Activated CD4-positive, CD25-positive, alpha-beta regulatory T cell treated with anti-CD3 and anti-CD28 coated beads, Interleukin-2, amount 50 U/mL, for 16 hours (primary cell): ENCODE results near the gene NUP210L.
"Not testable (repeated sequence)": the region's sequence is repeated elsewhere in the genome, so short reads cannot be mapped to it uniquely, and the experiment has no call there.

ENCODE experiments used
- DNase-seq: peaks from one replicate; pipeline ENCODE4 v3.0.0-alpha.2; 2020; ENCODE audit warnings: low read depth, low spot score

Gene NUP210L

DNA sequence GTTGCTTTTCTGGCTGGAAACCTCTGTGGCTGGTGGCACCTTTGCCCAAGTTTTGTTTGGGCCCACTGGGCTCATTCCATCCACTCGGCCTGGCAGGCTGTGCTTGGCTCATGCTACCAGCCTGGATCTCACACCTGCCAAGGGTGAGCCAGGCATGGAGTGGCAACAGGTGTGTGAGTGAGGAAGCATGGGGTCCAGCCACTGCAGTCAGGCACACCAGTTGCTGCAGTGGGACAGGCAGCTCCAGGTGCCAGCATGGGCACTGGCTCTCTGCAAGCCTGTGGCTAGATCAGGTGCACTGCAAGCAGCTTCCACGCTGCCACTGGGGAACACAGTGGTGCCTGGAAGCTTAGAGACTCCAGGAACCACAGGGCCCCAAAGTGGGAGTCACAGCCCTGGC lies 57.0 kb downstream of the NUP210L start:
- DNase-seq = no peak

DNA sequence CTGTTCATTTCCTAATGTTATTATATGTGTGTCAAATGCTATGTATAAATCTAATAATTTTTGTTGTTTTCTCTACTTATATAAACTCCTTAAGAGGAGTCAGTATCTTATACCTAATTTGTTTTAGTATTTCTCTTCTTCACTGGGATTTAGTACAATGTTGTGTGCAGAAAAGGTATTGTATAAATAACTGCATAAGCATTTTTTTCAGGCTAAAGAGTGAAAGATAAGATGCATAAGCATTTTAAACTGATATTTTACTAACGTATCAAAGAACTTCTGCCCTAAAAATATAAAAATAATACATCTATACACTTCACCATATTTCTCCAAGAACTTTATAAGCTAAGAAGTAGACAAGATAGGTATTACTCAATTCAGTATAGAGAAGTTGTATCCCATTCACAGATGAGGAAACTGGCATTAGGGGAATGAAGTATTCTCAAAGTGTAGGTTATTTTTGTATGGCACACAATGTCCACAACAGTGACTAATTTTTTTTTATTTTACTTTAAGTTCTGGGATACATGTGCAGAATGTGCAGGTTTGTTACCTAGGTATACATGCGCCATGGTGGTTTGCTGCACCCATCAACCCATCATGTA lies 59.3 kb downstream of the NUP210L start:
- no peak for DNase-seq

DNA sequence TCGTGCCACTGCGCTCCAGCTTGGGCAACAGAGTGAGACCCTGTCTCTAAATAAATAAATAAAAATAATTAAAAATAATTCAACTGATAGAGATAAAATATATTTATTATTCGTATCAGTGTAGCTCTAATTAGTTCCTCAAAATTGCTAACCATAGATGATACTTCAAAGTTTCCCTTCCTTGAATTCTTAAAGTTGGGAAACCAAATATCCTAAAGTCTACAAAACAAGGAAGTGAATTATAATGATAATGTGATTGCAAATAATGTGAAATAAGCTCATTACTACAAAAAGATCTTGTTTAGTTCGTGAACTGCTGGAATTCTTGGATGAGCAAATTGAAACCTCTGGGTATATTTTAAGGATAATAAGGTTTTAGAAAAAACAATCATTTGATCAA lies 60.5 kb downstream of the NUP210L start:
- DNase-seq = no peak

DNA sequence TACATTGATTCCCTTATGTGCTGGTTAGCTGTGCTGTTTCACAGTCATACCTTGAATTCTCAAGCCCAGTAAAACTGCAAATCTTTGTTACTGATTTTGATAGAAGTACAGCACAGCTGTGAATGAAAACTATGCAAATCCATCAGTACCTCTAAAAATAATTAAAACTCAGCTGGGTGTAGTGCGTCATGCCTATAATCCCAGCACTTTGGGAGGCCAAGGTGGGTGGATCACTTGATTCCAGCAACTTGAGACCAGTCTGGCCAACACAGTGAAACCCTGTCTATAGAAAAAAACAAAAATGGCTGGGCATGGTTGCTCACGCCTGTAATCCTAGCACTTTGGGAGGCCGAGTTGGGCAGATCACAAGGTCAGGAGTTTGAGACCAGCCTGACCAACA lies 61.2 kb downstream of the NUP210L start:
- no peak for DNase-seq

DNA sequence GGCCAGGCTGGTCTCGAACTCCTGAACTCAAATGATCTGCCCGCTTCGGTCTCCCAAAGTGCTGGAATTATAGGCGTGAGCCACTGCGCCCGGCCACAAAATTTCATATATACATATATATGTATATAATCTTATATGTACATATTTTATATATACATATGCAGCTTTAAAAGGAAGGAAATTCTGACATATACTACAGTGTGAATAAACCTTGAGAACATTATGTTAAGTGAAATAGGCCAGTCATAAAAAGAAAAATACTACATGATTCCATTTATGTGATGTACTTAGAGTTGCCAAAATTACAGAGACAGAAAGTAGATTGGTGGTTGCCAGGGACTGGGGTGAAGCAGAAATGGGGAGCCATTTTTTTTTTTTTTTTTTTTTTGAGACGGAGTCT lies 63.2 kb downstream of the NUP210L start:
- no peak for DNase-seq

DNA sequence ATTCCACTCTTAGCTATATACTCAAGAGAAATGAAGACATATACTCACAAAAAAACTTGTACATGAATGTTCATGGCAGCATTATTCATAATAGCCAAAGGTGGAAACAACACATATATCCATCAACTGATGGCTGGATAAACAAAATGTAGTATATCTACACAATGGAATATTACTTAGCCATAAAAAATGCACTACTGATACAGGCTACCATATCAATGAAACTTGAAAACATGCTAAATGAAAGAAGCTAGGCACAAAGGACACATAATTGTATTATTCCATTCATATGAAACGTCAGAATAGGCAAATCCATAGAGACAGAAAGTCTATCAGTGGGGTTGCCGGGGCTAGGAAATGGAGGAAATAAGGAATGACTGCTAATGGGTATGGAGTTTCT lies 67.3 kb downstream of the NUP210L start:
- DNase-seq = no peak

DNA sequence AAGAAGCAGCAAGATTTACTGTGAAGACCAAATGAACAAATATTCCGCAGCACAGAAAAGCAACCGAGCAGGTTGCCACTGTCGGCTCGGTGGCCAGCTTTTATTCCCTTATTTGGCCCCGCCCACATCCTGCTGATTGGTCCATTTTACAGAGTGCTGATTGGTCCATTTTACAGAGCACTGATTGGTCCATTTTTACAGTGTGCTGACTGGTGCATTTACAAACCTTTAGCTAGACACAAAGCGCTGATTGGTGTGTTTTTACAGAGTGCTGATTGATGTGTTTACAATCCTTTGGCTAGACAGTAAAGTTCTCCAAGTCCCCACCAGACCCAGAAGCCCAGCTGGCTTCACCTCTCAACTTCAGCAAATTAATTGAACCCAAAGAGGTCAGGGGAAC lies 71.8 kb downstream of the NUP210L start:
- not testable (repeated sequence) for DNase-seq

DNA sequence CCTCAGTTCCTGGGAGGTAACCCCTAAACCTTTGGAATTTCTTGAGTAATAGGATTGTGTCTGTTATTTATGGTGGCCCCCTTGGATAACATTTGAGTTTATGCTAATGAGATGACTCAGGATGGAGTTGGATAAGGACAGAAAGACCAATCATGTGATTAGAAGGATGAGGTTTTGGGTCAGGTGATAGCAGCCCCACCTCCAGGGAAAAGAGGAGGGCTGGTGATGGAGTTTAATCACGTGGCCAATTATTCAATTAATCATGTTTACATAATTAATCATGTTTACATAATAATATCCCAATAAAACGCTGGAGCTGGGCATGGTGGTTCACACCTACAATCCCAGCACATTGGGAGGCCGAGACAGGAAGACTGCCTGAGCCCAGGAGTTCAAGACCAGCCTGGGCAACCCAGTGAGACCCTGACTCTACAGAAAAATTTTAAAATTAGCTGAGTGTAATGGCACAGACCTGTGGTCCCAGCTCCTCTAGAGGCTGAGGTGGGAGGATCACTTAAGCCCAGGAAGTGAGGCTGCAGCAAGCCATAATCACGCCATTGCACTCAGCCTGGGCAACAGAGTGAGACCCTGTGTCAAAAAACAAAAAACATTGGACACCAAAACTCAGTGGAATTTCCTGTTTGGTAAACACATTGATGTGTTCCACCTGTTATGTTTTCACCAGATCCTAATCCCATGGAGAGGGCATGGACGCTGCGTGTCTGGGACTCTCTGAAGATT lies 73.3 kb downstream of the NUP210L start:
- no peak for DNase-seq

DNA sequence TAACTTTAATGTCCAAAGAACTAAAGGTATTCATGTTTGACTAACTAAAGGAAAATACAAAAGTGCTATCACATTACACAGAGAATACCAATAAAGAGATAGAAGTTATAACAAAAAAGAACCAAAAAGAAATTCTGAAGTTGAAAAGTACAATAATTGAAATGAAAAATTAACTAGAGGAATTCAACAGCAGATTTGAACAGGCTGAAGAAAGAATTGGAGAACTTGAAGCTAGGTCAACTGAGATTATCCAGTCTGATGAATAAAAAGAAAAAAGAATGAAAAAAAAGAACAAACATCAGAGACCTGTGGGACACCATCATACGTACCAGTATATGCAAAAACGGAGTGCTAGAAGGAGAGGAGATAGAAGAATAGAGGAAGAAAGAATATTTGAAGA lies 78.5 kb downstream of the NUP210L start:
- DNase-seq = no peak

DNA sequence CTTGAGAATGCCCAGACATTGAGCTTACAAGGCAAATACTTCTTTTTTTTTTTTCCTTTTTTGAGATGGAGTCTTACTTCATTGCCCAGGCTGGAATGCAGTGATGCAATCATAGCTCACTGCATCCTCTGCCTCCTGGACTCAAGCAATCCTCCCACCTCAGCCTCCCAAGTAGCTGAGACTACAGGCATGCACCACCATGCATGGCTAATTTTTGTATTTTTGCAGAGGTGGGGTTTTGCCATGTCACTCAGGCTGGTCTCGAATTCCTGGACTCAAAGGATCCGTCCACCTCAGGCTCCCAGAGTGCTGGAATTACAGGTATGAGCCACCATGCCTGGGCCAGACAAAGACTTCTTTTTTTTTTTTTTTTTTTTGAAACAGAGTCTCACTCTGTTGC lies 79.1 kb downstream of the NUP210L start:
- DNase-seq = no peak

DNA sequence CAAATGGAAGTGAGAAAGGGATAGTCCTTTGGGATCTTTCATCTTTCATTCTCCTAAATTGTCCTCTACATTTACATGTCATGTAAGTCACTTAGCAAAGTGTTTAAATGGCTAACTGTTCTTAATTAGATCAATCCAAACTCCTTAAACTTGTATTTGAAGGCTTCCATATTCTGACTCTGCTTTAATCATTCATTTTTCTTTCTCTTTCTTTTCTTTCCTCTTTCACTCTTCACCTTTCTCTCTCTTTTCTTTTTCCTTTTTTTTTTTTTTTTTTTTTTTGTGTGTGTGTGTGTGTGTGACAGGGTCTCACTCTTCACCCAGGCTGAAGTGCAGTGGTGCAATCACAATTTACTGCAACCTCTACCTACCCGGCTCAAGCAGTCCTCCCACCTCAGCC lies 92.6 kb downstream of the NUP210L start:
- DNase-seq = no peak

DNA sequence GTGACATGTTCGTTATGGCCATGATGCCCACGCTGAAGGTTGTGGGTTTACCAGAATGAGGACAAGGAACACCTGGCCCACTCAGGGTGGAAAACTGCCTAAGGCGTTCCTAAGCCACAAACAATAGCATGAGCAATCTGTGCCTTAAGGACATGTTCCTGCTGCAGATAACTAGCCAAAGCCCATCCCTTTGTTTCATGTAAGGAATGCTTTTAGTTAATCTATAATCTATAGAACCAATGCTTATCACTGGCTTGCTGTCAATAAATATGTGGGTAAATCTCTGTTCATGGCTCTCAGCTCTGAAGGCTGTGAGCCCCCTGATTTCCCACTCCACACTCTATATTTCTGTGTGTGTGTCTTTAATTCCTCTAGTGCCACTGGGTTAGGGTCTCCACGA lies 107.4 kb downstream of the NUP210L start:
- DNase-seq = not testable (repeated sequence)

DNA sequence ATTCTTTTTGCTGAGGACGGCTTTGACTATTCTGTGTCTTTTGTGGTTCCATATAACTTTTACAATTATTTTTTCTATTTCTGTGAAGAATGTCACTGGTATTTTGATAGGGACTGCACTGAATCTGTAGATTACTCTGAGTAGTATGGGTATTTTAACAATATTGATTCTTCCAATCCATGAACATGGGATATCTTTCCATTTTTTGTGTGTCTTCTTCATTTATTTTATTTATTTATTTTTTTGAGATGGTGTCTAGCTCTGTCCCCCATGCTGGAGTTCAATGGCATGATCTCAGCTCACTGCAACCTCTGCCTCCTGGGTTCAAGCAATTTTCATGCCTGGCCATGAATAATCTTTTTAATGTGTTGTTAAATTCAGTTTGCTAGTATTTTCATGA lies 121.2 kb downstream of the NUP210L start:
- not testable (repeated sequence) for DNase-seq

DNA sequence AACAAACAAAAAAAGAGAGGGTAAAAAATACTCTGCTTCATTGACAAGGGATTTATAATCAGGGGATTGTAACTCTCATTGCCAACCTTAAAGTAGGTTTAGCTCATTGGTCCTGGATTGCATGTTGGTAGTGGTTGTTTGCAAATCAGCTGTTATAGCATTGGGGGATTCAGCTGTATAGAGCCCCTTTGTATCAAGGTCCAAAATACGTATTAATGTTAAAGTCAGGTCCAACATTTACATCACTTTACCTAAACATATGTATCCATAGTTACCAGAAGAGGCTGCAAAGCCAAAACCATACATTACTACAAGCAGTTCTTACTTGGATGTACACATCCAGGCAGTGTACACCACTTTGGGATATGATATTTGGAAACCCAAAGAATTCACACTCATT lies 134.9 kb downstream of the NUP210L start:
- DNase-seq = no peak

DNA sequence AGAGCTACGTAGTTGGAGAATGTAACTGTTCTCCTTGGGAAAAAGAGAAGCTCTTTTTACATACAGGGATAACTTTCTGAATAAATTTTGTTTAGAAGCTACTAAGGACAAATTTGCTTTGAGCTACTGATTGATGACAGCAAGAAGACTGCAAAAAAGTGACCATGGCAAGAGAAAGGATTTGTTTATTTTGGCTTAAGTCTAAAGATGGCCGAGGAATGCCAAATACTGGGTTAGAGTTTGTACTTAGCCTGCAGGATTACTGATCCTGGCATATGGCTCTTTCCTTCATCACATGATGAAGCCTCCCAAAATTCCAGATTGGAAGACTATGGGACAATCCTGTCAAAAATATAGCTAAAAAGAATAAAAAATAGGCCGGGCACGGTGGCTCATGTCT lies 135.6 kb downstream of the NUP210L start:
- no peak for DNase-seq

DNA sequence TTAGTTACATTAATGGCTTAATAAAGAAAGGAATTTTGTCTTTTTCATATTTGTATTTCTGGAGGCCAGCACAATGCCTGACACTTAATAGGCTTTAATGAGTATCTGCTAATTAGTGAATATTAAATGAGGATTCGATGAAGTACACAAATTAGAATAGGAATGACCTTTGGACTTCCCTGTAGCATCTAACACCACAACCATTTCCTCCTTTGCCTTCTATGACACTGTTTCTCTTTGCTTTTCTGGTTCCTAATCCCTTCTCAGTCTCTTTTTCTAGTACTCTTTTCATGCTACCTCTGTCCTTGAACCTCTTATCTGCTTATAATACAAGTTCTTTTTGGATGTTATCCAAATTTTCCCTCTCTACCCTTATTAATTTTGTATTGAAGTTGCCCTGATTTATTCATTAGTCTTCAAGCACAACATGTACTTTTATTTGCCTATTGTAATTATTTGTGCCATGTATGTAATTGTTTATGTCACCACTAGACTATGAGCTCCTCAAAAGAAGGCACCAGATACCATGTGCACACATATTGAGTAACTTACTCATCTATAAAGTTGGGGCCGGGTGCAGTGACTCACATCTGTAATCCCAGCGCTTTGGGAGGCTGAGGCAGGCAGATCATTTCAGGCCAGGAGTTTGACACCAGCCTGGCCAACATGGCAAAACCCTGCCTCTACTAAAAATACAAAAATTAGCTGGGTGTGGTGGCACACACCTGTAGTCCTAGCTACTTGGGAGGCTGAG lies 140.5 kb downstream of the NUP210L start:
- no peak for DNase-seq

DNA sequence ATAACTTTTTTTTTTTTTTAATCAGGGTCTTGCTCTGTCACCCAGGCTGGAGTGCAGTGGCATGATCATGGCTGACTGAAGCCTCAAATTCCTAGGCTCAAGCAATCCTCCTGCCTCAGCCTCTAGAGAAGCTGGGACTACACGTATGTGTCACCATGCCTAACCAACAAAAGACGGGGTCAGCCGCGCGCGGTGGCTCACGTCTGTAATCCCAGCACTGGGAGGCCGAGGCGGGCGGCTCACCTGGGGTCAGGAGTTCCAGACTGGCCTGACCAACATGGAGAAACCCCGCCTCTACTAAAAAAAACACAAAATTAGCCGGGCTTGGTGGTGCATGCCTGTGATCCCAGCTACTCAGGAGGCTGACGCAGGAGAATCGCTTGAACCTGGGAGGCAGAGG lies 142.3 kb downstream of the NUP210L start:
- not testable (repeated sequence) for DNase-seq

DNA sequence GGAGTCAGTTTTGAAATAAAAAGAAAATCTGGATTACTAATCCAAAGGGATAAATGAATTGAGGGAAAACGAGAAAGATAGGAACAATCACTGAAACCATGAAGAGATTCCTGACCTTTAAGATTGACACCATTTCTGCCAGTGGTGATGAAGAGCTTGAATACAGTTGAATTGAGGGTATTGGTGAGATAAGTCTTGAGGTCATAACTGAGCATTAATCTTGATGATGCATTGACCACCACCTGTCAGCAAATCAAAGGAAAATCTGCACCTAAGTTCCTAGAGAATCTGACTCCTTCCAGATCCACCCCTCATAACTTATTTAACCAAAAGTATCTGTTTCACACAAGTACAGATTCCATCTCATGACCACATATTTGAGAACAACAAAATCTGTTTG lies 142.7 kb downstream of the NUP210L start:
- DNase-seq = no peak

DNA sequence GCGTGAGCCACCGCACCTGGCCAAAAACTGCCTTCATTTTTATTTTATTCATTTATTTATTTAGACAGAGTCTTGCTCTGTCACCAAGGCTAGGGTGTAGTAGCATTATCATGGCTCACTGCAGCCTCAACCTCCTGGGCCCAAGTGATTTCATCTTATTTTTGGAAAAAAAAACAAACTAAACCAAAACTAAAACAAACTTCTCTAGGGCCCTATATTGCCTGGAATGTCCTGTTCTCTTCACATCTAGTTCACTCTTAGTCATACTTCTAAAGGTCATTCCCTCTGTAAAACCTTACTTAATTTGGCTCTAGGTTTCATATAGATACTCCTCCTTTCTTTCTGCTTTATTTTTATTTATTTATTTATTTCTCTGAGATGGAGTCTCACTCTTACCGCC lies 148.7 kb downstream of the NUP210L start:
- no peak for DNase-seq

DNA sequence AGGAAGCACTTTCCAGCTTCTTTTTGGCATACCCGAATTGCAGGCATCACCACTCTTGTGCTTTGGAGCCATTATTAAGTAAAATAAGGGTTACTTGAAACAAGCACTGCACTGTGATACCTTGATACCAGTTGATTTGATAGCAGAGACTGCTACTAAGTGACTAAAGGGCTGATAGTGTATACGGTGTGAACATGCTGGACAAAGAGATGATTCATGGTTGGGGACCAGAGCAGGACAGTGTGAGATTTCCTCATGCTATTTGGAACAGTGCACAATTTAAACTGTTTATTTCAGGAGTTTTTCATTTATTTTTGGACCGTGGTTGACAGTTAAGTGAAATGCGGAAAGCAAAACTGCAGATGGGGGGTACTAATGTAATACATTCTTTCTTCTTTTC lies 154.5 kb downstream of the NUP210L start:
- no peak for DNase-seq

DNA sequence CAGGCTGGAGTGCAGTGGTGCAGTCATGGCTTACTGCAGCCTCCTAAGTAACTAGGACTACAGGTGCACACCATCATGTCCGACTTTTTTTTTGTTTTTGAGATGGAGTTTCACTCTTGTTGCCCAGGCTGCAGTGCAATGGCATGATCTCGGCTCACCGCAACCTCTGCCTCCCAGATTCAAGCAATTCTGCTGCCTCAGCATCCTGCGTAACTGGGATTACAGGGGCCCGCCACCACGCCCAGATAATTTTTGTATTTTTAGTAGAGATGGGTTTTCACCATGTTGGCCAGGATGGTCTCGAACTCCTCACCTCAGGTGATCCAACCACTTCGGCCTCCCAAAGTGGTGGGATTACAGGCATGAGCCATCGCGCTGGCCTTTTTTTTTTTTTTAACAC lies 158.0 kb downstream of the NUP210L start:
- not testable (repeated sequence) for DNase-seq

DNA sequence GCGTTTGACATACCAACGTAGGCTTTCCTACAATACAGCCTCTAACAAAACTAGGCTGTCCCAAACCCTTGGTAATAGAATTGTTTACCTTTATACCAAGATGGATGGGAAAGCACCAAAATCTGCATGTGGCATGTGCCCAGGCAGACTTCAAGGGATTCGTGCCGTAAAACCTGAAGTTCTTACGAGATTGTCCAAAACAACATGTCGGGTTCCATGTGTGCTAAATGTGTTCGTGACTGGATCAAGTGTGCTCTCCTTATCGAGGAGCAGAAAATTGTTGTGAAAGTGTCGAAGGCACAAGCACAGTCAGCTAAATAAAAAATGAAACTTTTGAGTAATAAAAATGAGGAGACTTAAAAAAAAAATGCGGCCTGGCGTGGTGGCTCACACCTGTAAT lies 159.2 kb downstream of the NUP210L start:
- no peak for DNase-seq

DNA sequence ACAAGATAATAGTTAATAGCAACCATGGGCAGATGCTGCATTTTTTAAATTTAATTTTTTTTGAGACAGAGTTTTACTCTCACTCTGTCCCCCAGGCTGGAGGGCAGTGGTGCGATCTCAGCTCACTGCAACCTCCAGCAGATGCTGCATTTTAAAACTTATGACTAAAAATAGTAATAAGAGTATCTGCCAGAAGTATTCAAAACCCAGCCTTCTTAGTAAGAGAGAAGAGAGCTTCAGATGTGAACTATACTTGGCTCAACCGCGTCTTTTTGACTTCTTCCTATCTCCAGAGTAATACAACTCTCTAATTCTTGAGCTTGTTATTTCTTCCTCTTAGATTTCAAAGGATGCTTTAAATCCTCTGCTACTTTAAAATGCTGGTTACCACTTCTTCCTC lies 159.7 kb downstream of the NUP210L start:
- DNase-seq = no peak
